GM12801 (cell line): ENCODE data around the gene AEBP2.

Experiments
- CTCF ChIP-seq: IDR thresholded peaks from one replicate; pipeline ENCODE4 v1.5.1; 2011; ENCODE audit warnings: control low read depth; ENCODE audit not compliant: insufficient read length; ENCODE audit errors: extremely low read depth

Gene AEBP2

GRCh38 chr12:19439059-19440018 lies at the start of gene AEBP2:
Gene AEBP2 (plus strand): TSS chr12:19439492. CDS start chr12:19439700, 208 bp downstream.
- TF ChIP-seq CTCF, result no peak

GRCh38 chr12:19390051-19390598 lies 49.2 kb upstream of the AEBP2 start:
- TF ChIP-seq CTCF, result no peak

GRCh38 chr12:19394385-19394784 lies 44.9 kb upstream of the AEBP2 start:
- TF ChIP-seq CTCF, result no peak

GRCh38 chr12:19397534-19397933 lies 41.8 kb upstream of the AEBP2 start:
- no peak for TF ChIP-seq CTCF

- no peak for TF ChIP-seq CTCF
These were observed 40.6 kb upstream of the AEBP2 start for GRCh38 chr12:19398376-19399363.

GRCh38 chr12:19402211-19402610 lies 37.1 kb upstream of the AEBP2 start:
- no peak for TF ChIP-seq CTCF
